Heart right ventricle (tissue), 16 donors: Measurements from ENCODE around the gene FGF3. TPM values are rescaled to one million over a fixed set of nuclear protein-coding genes. Genes with fewer than 3 reads are reported as not detected.
A peak's percentile ranks its signal among the peaks of the same experiment; 100 is the strongest.

Source experiments
- ATAC-seq, 8 donors: fragments of 200-7000 bp; cut with Tn5 transposase; one replicate each; pipeline ENCODE4 v1.9.1; 2020; ENCODE audit warnings: mild to moderate bottlenecking in 8 of 8, moderate library complexity in 8 of 8, moderate number of reproducible peaks in 1 of 8
- DNase-seq, 2 donors: peaks; one replicate each; pipeline ENCODE4 v3.0.0-alpha.2; 2020
- H3K27ac ChIP-seq, 10 donors: fragments of 200-600 bp; sonication (generic) in 2 of 10; one replicate each; pipeline versions ENCODE4 v1.5.0 to v1.8.0; 2020 to 2022; ENCODE audit warnings: mild to moderate bottlenecking in 3 of 10
- H3K27me3 ChIP-seq, 7 donors: fragments of 200-600 bp; one replicate each; pipeline ENCODE4 v1.8.0; 2021 to 2022; ENCODE audit warnings: mild to moderate bottlenecking in 2 of 7
- H3K36me3 ChIP-seq, 9 donors: fragments of 200-600 bp; sonication (generic) in 1 of 9; one replicate each; pipeline versions ENCODE4 v1.5.0 to v1.8.0; 2020 to 2022; ENCODE audit warnings: mild to moderate bottlenecking in 2 of 9
- H3K4me1 ChIP-seq, 9 donors: fragments of 200-600 bp; sonication (generic) in 1 of 9; one replicate each; pipeline versions ENCODE4 v1.5.0 to v1.8.0; 2020 to 2022; ENCODE audit warnings: mild to moderate bottlenecking in 4 of 9
- H3K4me3 ChIP-seq, 10 donors: fragments of 200-600 bp; sonication (generic) in 2 of 10; one replicate each; pipeline versions ENCODE4 v1.5.0 to v1.8.0; 2020 to 2022; ENCODE audit warnings: mild to moderate bottlenecking in 7 of 10, moderate library complexity in 2 of 10
- H3K9me3 ChIP-seq, 11 donors: fragments of 200-600 bp in 10 of 11; sonication (generic) in 2 of 11; one replicate each; pipeline versions ENCODE4 v1.5.0 to v1.8.0; 2013 to 2022; ENCODE audit warnings: mild to moderate bottlenecking in 2 of 11, control low read depth in 1 of 11, moderate library complexity in 1 of 11
- WGBS, 2 donors: extraction: QIAGEN DNeasy Blood & Tissue Kit; methylation state at CpG; one replicate each; pipeline ENCODE4 v1.1.7; 2013; ENCODE audit warnings: inconsistent platforms in 1 of 2; 5-methylcytosine and 5-hydroxymethylcytosine counted together
- intact Hi-C, 10 donors: fragments of 100-400 bp; cut with DNase I; formaldehyde crosslinking; loops; one replicate each; pipeline versions ENCODE4 v1.11.1 to v1.14.2; 2022
- polyA plus RNA-seq, 2 donors: library from polyadenylated mRNA; stranded (reverse); fragments of 200-250 nt; gene quantifications; one replicate each; pipeline ENCODE4 v1.2.3, GENCODE V29; 2013
- total RNA-seq, 10 donors: library from RNA; stranded (reverse); fragmentation: NEBNext Ultra II Directional in 3 of 10; extraction: Animal tissue kit (Norgen Biotek cat#: 25700) in 3 of 10; gene quantifications; one replicate each; pipeline versions ENCODE4 v1.2.1 to v1.2.4, GENCODE V29; 2021 to 2023
- TF ChIP-seq, protein P1 (sequence below), 9 donors: fragments of 200-600 bp; sonication (generic) in 2 of 9; IDR thresholded peaks; one replicate each; pipeline versions ENCODE4 v1.5.0 to v1.8.0; 2021 to 2022; ENCODE audit warnings: antibody characterized with exemption in 9 of 9, mild to moderate bottlenecking in 5 of 9, moderate library complexity in 1 of 9
- donor health status: Arrhythmogenic right ventricular cardiomyopathy.
- donor health status: ischemic (EF 13 %, LVEDD 7.1; RV severe dilation, severe dysfunction).
- donor health status: healthy with polysubstance abuse.
- donor health status: DM: no; HTN: yes; CAD: no.
- donor health status: DM: no; HTN: no; CAD: no.
- donor health status: ischemic (EF 25% LVEDD 6.9; RV normal size, moderate dysfunction).
- donor health status: ischemic (EF 25% LVEDD 5.7; RV mildly dilated, moderate dysfunction).
- donor health status: healthy.
- donor health status: DM: yes; HTN: yes; CAD: no.
- donor health status: Ischemic cardiomyopathy.
- donor health status: ischemic (EF 35%, LVEDD 5.7; RV mildly dilated, moderate dysfunction).
- donor health status: nonischemic (EF 11% LVEDD 7.7; RV severe dilation, severe dysfunction).
- donor health status: DM: yes; HTN: yes; CAD: no.
- donor health status: PGD.
- donor health status: ischemic (EF 29% LVEDD 5.4; RV normal size, mild dysfunction).
- donor health status: nonischemic (EF 23%, LVEDD 6.1; RV moderate dilation, normal function).

Gene FGF3
- total and polyA plus RNA-seq, 12 donors, result not detected

DNA sequence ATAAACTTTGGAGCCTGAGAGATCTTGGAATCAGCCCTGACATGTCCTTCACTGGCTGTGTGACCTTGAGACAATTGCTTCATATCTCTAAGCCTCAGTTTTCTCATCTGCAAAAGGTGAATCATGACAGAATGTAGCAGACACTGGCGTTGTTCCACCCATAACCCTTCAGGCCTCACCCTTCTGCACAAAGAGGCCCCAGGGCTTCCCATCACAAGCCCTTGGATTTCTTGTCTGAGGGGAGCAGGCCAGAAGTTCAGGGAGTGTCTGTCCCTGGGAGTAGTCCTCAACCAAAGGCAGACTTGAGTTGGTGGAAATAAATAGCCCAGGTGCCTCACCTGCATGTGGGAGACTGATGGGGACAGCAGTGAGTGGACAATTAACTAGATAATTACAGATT, 16.6 kb downstream of the FGF3 start:
- peaks cover 0 to 7% (median 0%) of the 10 kb centered on the region in 9 donors for H3K4me1 ChIP-seq
- H3K27me3 ChIP-seq, result peaks cover 0 to 13% (median 0%) of the 10 kb centered on the region in 7 donors
- ATAC-seq (no peak), DNase-seq (no peak)
- no peak overlapping the region for H3K4me3 ChIP-seq
- H3K36me3 ChIP-seq, result no peaks in the 10 kb centered on the region
- H3K27ac ChIP-seq, result no peak overlapping the region
- TF ChIP-seq, protein P1, sequence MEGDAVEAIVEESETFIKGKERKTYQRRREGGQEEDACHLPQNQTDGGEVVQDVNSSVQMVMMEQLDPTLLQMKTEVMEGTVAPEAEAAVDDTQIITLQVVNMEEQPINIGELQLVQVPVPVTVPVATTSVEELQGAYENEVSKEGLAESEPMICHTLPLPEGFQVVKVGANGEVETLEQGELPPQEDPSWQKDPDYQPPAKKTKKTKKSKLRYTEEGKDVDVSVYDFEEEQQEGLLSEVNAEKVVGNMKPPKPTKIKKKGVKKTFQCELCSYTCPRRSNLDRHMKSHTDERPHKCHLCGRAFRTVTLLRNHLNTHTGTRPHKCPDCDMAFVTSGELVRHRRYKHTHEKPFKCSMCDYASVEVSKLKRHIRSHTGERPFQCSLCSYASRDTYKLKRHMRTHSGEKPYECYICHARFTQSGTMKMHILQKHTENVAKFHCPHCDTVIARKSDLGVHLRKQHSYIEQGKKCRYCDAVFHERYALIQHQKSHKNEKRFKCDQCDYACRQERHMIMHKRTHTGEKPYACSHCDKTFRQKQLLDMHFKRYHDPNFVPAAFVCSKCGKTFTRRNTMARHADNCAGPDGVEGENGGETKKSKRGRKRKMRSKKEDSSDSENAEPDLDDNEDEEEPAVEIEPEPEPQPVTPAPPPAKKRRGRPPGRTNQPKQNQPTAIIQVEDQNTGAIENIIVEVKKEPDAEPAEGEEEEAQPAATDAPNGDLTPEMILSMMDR (IDR thresholded peaks at IDR 0.05), result no peak
- H3K9me3 ChIP-seq, result peaks cover 0 to 8% (median 0%) of the 10 kb centered on the region in 11 donors
- 70 to 72% methylated on average over 1 of the region's 1 CpG for WGBS, 2 donors
- intact Hi-C loops, result loop anchor here in 2 of 10 donors (5.0 to 10.0 kb wide), 2 partner anchors 65 to 88 kb away; no protein-coding TSS in a partner anchor

DNA sequence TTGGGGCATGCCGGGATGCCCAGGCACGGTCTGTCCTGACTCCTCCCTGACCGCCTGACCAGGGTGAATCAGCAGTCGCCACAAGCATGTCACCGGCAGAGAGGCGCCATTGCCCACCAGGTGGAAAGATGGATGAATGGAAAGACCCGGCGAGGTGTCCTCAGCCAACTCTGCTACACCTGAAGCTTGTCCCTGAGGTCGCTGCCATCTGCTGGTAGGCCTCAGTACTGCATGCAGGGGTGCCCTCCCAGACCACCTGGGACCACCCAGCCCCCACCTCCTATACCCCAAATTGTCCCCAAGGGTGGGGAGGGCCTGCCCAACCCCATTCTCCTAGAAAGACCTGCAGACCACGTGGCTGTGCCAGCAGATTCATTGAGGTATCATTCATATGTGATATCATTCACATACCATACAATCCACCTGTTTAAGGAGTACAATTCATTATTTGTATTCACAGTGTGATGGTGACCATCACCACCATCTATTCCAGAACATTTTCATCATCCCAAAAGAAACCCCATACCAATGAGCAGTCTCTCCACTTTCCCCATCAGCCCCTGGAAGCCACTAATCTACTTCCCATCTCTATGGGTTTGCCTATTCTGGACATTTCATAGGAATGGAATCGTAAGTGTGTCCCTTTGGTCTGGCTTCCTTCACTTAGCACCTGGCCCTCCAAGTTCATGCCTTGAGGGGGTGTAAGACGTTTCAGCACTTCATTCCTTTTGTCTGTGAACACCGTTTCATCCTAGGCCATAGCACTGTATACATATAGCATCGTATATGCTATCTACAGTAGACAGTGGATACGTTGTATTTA, 17.5 kb downstream of the FGF3 start:
- Histone ChIP-seq H3K4me1 (peaks cover 0 to 7% (median 0%) of the 10 kb centered on the region in 9 donors), H3K36me3 (no peaks in the 10 kb centered on the region), H3K9me3 (peaks cover 0 to 8% (median 0%) of the 10 kb centered on the region in 11 donors), H3K27ac (no peak overlapping the region), H3K4me3 (no peak overlapping the region), H3K27me3 (peaks cover 0 to 13% (median 0%) of the 10 kb centered on the region in 7 donors)
- DNase-seq (no peak), ATAC-seq (no peak)
- TF ChIP-seq, protein P1 (IDR thresholded peaks at IDR 0.05), result peak; percentile 33 to 66 (median 62)
- 26 to 40% methylated on average over 15 of the region's 15 CpGs for WGBS, 2 donors
- intact Hi-C loops, result loop anchor here in 2 of 10 donors (5.0 to 10.0 kb wide), 2 partner anchors 66 to 87 kb away; no protein-coding TSS in a partner anchor

DNA sequence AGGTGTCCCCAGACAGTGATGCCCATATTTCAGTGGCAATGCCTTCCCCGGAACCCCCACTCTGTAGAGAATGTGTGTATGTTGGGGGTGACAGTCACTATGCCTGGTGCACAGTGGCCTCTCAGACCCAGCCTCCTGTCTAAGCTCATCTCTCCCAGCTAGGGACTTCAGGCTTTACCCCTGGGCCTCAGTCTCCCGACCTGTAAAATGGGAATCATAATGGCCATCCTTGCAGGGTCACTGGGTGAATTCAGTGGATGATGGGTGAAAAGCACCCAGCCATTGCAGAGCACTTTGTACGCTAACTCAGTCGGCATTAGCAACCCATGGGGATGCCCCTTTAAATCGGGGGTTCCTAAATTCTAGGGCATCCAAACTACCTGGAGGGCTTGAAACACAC, 18.9 kb downstream of the FGF3 start:
- Histone ChIP-seq H3K27me3 (peaks cover 0 to 13% (median 0%) of the 10 kb centered on the region in 7 donors), H3K4me1 (peaks cover 0 to 7% (median 0%) of the 10 kb centered on the region in 9 donors), H3K9me3 (peaks cover 0 to 8% (median 0%) of the 10 kb centered on the region in 11 donors), H3K36me3 (no peaks in the 10 kb centered on the region), H3K4me3 (no peak overlapping the region), H3K27ac (no peak overlapping the region)
- TF ChIP-seq, protein P1 (IDR thresholded peaks at IDR 0.05), result no peak
- DNase-seq, result no peak
- ATAC-seq, result no peak
- intact Hi-C loops, result loop anchor here in 2 of 10 donors (5.0 to 10.0 kb wide), 2 partner anchors 67 to 85 kb away; no protein-coding TSS in a partner anchor
- WGBS, 2 donors, result 93 to 94% methylated on average over 5 of the region's 5 CpGs

DNA sequence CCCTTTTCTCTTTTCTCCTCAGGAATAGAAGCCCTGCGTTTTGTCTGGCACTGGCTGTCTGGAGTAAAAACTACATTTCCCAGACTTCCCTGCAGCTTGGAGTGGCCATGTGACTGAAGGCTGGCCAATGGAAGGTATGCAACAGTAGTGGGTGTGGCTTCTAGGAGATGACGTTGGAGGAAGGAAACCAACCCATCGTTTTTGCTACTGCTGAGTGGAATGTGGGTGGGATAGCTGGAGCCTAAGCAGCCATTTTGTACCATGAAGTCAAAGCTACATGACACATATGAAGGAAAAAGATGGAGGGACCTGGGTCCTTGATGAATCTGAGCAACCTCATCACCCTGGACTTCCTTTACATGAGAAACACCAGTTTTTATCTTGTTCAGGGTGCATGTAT, 19.6 kb downstream of the FGF3 start:
- intact Hi-C loops, result loop anchor here in 1 of 10 donors (10.0 kb wide), 1 partner anchor 1085 kb away; no protein-coding TSS in a partner anchor
- Histone ChIP-seq H3K4me1 (peaks cover 0 to 3% (median 0%) of the 10 kb centered on the region in 9 donors), H3K36me3 (no peaks in the 10 kb centered on the region), H3K4me3 (no peak overlapping the region), H3K9me3 (peaks cover 0 to 8% (median 0%) of the 10 kb centered on the region in 11 donors), H3K27ac (no peak overlapping the region), H3K27me3 (peaks cover 0 to 13% (median 0%) of the 10 kb centered on the region in 7 donors)
- no peak for DNase-seq
- TF ChIP-seq, protein P1 (IDR thresholded peaks at IDR 0.05), result no peak
- WGBS, 2 donors, result 24 to 25% methylated on average over 3 of the region's 3 CpGs
- no peak for ATAC-seq
